ENCODE results near the gene NSRP1.

GRCh38 chr17:30203471-30203981 is 86.9 kb downstream of the NSRP1 start:
- TF ChIP-seq CTCF (IDR thresholded peaks at IDR 0.05) = no peak
- no peak for TF ChIP-seq POLR2A (IDR thresholded peaks at IDR 0.05)
- TF ChIP-seq POLR2AphosphoS5 (IDR thresholded peaks at IDR 0.05) = no peak
